ENCODE data around the gene RGMB. TPM values are rescaled to one million over a fixed set of nuclear protein-coding genes. Genes with fewer than 3 reads are reported as not detected.

The RGMB gene
- total and polyA plus RNA-seq, 2 donors (not counting 3 experiments of a cell fraction or from before 2014, with no cell fraction given): 15.0 to 31.3 TPM

GRCh38 chr5:98796197-98796972 is 22.9 kb downstream of the RGMB start:
- Histone ChIP-seq H2AFZ (ENCODE audit: low read depth, low read length) (no peak overlapping the region), H3K36me3 (ENCODE audit: control insufficient read depth in 2 of 2, extremely low read depth in 1 of 2, insufficient read depth in 2 of 2, low read length in 2 of 2) (peaks cover 8% of the 10 kb centered on the region in 2 experiments), H3K9ac (replicated peaks; ENCODE audit: extremely low read depth, insufficient read depth, low read length) (peak overlapping the region; percentile 26), H3K79me2 (ENCODE audit: control insufficient read depth, insufficient read depth, low read length) (peaks cover 27% of the 10 kb centered on the region), H3K4me1 (ENCODE audit: control insufficient read depth, extremely low read depth, insufficient read depth, low read length) (no peaks in the 10 kb centered on the region), H3K4me2 (ENCODE audit: insufficient read depth, low read length) (no peak overlapping the region), H3K9me1 (replicated peaks; ENCODE audit: control insufficient read depth, extremely low read depth, insufficient read depth, low read length) (no peaks in the 10 kb centered on the region), H3K4me3 (replicated peaks in 1 of 3; ENCODE audit: insufficient read depth in 1 of 3, low read depth in 1 of 3, low read length in 3 of 3) (no peak overlapping the region), H3K27ac (ENCODE audit: insufficient read depth, low read depth, low read length) (peak overlapping the region; percentile 43), H3K9me3 (replicated peaks; ENCODE audit: control insufficient read depth, insufficient read depth, low read length) (no peaks in the 10 kb centered on the region), H3K27me3 (ENCODE audit: control insufficient read depth in 2 of 2, insufficient read depth in 2 of 2, low read length in 2 of 2) (no peaks in the 10 kb centered on the region), H4K20me1 (replicated peaks; ENCODE audit: control insufficient read depth, extremely low read depth, insufficient read depth, low read length) (no peaks in the 10 kb centered on the region)
- BruUV-seq (replicated peaks): no TSS peak
- POLR2A ChIA-PET: interaction anchor here (0.6 to 1.6 kb wide), 3 partner anchors 28 to 494 kb away, joined by 3 to 5 read pairs (median 5); no protein-coding TSS in a partner anchor
- dilution Hi-C loops (cut with MboI; ENCODE audit: extremely low pct_ligation_motif_present, low sequenced_read_pairs): no loop called here
- CTCF ChIA-PET: interaction anchor here (0.6 to 6.6 kb wide), 29 partner anchors 9 to 1614 kb away, joined by 3 to 94 read pairs (median 5); partner anchors contain the start of genes RGMB and RIOK2
- intact Hi-C loops (cut with micrococcal nuclease): loop anchor here (1.0 to 5.0 kb wide), 3 partner anchors 22 to 266 kb away; no protein-coding TSS in a partner anchor
- TF ChIP-seq FOS (IDR thresholded peaks at IDR 0.05; ENCODE audit: borderline replicate concordance, insufficient read depth, low read length): no peak
- no peak for TF ChIP-seq POLR2A (IDR thresholded peaks at IDR 0.05; ENCODE audit: low read depth, low read length)
- TF ChIP-seq JUN (IDR thresholded peaks at IDR 0.05; ENCODE audit: borderline replicate concordance, insufficient read depth, insufficient read length, low read depth): peak; percentile 37
- no peak for TF ChIP-seq MAX (IDR thresholded peaks at IDR 0.05; ENCODE audit: insufficient read depth, insufficient read length)
- TF ChIP-seq POLR2AphosphoS5 (IDR thresholded peaks at IDR 0.05; ENCODE audit: insufficient read depth, low read depth, low read length): peak; percentile 50
- TF ChIP-seq EZH2 (IDR thresholded peaks at IDR 0.05; ENCODE audit: borderline replicate concordance, low read depth, low read length, severe bottlenecking): no peak
- TF ChIP-seq GATA2 (IDR thresholded peaks at IDR 0.05; ENCODE audit: insufficient read depth, insufficient read length, low read depth, low read length): no peak
- TF ChIP-seq MYC (IDR thresholded peaks at IDR 0.05; ENCODE audit: low read depth, low read length): no peak
- peak; percentile 68 to 70 for TF ChIP-seq CTCF (IDR thresholded peaks at IDR 0.05; ENCODE audit: extremely low read depth in 1 of 2, insufficient read depth in 1 of 2, low read depth in 1 of 2, low read length in 2 of 2)
- FAIRE-seq (peak; percentile 81), DNase-seq (ENCODE audit: low read depth, low spot score) (peak; percentile 74)

All from endothelial cell of umbilical vein (primary cell).